Panc1 (cell line): ENCODE measurements around the gene FAXC.

Experiments used
- CTCF ChIP-seq: fragments of 450-650 bp; IDR thresholded peaks from 2 replicates; pipeline ENCODE4 v1.5.1; 2017; ENCODE audit warnings: mild to moderate bottlenecking
- SIN3A ChIP-seq: IDR thresholded peaks from 2 replicates; pipeline ENCODE4 v1.6.1; 2012; ENCODE audit warnings: low read depth, mild to moderate bottlenecking, low read length, moderate library complexity, borderline replicate concordance; ENCODE audit not compliant: insufficient read depth

GRCh38 chr6:99347804-99348203 lies 1.7 kb downstream of the FAXC start:
- TF ChIP-seq SIN3A (no peak), CTCF (no peak)
